GM13977 (cell line): Measurements from ENCODE around the gene RASL12.

ENCODE experiments used
- DNase-seq: peaks from one replicate; pipeline ENCODE4 v3.0.0; 2012; ENCODE audit warnings: low spot score
- in situ Hi-C: fragments of 300-500 bp; cut with MboI; formaldehyde crosslinking; loops from one replicate; pipeline ENCODE4 v1.12.0; 2022; ENCODE audit warnings: low sequenced_read_pairs, low pct_unique_long_range_greater_than_20kb, mixed read lengths, inconsistent platforms; ENCODE audit not compliant: unreplicated experiment
- TF ChIP-seq, protein P1 (sequence below): IDR thresholded peaks from 2 replicates; pipeline ENCODE4 v1.5.1; 2012; ENCODE audit warnings: mild to moderate bottlenecking, control low read depth; ENCODE audit not compliant: insufficient read depth; ENCODE audit errors: extremely low read depth, missing control alignments

Gene RASL12, protein sequence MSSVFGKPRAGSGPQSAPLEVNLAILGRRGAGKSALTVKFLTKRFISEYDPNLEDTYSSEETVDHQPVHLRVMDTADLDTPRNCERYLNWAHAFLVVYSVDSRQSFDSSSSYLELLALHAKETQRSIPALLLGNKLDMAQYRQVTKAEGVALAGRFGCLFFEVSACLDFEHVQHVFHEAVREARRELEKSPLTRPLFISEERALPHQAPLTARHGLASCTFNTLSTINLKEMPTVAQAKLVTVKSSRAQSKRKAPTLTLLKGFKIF

DNA sequence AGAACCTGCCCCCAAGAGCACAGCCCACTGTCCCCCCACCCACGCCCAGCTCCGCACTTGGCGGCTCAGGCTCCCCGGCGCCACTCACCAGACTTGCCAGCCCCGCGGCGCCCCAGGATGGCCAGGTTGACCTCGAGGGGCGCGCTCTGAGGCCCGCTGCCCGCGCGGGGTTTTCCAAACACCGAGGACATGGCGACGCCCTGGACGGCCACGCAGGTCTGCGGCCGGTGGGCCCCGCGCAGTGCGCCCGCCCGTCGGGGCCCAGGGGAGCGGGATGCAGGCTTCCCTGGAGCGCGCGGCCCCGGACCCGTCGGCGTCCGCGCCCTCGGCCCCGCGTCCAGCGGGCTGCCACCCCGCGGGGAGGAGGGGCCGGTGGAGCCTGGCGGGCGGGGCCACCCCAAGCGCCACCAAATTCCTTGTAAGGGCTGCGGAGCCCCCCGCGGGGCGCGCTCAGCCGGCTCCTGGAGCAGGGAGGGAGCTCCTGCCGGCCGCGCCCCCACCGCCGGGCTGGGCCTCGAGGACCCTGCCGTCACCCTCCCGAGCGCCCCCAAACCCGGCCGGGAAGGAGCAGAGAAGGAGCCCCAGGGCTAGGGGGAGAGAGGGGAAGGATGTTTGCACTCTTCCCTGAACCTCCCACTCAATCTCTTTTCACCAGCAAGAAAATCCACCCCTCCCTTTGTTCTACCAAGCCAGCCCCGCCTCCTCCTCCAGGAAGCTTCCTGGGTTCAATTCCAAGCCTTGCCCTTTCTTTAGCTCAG is at the start of gene RASL12:
Gene RASL12, minus strand, starts transcription at position 347 of the 758 bp plus-strand sequence. Its CDS starts 156 bp downstream, at position 191.
- in situ Hi-C loops: loop anchor here (25.0 kb wide), 1 partner anchor 219 kb away; the partner anchor contains the start of genes PARP16 and RNU5A-1
- DNase-seq: no peak
- TF ChIP-seq, protein P1, sequence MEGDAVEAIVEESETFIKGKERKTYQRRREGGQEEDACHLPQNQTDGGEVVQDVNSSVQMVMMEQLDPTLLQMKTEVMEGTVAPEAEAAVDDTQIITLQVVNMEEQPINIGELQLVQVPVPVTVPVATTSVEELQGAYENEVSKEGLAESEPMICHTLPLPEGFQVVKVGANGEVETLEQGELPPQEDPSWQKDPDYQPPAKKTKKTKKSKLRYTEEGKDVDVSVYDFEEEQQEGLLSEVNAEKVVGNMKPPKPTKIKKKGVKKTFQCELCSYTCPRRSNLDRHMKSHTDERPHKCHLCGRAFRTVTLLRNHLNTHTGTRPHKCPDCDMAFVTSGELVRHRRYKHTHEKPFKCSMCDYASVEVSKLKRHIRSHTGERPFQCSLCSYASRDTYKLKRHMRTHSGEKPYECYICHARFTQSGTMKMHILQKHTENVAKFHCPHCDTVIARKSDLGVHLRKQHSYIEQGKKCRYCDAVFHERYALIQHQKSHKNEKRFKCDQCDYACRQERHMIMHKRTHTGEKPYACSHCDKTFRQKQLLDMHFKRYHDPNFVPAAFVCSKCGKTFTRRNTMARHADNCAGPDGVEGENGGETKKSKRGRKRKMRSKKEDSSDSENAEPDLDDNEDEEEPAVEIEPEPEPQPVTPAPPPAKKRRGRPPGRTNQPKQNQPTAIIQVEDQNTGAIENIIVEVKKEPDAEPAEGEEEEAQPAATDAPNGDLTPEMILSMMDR: no peak

DNA sequence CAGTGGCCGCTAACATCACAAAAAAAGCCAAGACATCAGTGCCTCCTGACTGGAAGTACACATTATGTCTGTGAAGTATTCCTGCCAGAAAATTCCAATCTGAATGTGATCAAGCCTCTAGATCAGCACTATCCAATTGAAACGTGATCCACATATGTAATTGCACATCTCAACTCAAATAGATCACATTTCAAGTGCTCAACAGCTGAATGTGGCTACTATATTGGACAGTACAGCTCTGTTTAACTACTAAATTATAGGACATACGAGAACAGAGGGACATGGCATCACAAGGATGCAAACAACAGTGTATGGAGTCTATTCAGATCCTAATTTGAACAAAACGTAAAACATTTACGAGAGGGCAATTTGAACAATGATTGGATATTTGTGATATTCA is 47.8 kb upstream of the RASL12 start:
- in situ Hi-C loops: no loop called here
- DNase-seq: no peak

DNA sequence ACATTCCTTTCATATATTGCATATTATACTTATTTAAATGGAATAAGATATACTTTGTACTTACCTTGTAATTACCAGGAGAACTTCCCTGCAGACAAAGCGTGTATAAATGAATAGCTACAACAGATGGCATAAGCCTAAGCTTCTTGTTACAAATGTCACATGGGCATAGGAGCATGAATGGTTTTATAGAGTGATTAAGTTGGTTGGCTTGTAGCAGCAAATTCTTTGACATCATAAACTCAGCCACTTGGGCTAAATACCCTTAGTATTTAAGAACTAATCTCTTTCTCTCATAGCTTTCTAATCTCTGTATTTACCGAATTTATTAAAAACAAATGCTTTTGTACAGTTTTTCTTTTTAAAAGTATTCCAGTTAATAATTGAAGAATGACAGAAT is 47.3 kb upstream of the RASL12 start, which contains the start of gene UBAP1L:
Gene UBAP1L, minus strand, starts transcription at position 115 of the 400 bp plus-strand sequence. CDS start 8,985 bp downstream, outside the sequence.
- in situ Hi-C loops: no loop called here
- TF ChIP-seq, protein P1: no peak
- no peak for DNase-seq

More for the DNA sequence above, 47.8 kb upstream of the RASL12 start:
- TF ChIP-seq, protein P1: no peak

DNA sequence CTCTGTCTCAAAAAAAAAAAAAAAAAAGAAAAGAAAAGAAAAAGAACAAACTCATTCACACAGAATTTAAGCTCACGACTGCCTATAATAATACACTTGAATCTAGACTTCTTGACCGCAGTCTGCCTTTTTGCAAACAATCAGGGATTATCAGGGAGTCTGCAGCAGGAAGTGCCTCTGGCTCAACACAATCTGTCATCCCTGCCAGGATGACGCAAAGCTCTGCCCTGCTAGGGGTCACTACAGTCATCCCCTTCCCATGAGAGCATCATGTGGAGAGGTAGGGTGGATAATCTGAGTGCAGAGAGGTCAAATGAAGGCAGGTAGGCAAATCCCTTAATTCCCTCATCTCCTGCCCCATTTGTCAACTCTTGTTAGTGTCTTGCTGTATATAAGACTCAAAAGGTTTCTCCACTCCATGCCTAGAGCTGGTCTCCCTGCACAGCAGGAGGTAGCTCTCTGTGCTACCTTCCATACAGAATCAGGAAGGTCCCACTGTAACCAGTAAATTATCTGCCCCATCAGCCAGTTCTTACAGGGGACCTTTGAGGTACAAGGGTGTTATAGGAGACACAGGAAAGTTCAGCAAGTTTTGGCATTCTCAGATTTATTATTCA is 43.0 kb upstream of the RASL12 start:
- TF ChIP-seq, protein P1: no peak
- in situ Hi-C loops: no loop called here
- no peak for DNase-seq

DNA sequence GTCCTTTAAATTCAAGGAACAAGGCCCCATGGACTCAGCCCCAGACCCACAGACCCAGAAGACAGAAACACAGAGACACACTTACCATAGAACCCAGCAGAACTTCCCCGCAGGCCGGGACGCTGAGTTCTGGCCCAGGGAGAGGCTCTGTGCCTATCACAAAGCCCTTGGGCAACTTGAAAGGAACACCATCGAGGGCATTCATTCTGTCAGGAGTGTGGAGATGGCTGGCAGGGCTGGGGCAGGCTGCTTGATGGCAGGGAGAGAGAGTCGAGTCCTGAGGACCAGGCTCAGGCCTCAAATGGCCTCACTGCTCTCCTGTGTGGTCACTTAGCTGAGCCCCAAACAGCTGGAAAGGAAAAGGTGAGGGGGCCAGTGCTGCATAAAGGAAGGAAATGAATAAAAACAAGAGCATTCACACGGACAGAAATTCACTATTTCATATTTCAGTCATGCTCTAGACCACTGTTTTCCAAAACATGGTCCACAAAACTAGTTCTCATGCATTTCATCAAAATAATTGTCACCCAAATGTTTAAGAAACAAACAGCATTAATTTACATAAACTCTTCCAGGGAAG is 38.3 kb upstream of the RASL12 start:
- DNase-seq: no peak
- in situ Hi-C loops: no loop called here
- TF ChIP-seq, protein P1: no peak

DNA sequence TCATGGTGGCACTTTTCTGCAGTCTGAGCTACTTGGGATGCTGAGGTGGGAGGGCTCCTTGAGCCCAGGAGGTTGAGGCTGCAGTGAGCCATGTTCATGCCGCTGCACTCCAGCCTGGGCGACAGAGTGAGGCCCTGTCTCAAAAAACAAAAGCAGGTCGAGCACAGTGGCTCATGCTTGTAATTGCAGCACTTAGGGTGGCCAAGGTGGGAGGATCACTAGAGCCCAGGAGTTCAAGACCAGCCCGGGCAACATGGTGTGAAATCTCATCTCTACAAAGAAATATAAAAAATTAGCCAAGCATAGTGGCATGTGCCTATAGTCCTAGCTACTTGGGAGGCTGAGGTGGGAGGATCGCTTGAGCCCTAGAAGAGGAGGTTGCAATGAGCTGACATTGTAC is 37.2 kb upstream of the RASL12 start:
- TF ChIP-seq, protein P1: no peak
- in situ Hi-C loops: no loop called here
- no peak for DNase-seq
